Measurements from ENCODE around the gene ZCCHC2.

The ZCCHC2 gene

DNA sequence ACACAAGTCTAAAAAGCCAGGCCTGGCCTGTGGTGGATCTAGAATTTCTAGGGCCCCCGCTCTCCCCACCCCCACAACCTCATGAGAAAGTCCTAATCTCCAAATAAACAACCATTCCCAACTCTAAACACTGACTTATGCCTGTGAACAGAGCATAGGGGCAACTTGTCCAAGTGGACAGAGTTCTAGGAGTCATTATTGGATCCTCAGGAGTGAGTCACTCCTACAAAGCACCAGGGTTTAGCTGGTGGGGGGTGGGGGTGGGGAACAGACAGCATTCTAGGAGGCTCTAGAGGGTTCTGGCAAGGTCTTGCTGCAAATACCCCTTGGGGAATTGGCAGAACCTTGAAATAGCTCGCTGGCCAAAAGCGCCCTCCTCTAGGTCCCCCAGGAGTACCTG lies 83.3 kb downstream of the ZCCHC2 start:
- TF ChIP-seq CTCF (IDR thresholded peaks at IDR 0.05; ENCODE audit: low read depth, low read length, poor library complexity, severe bottlenecking) (no peak), EZH2phosphoT487 (IDR thresholded peaks at IDR 0.05; ENCODE audit: borderline replicate concordance, low read length) (no peak)
- Histone ChIP-seq H3K4me2 (ENCODE audit: low read length) (no peak overlapping the region), H3K27me3 (ENCODE audit: control insufficient read depth, low read length) (0 out of 2 replicates have a peak, but pooled peaks cover 3% of the 10 kb centered on the region), H3K9me3 (ENCODE audit: control insufficient read depth, insufficient read depth, low read length) (no peaks in the 10 kb centered on the region), H3K4me1 (ENCODE audit: control insufficient read depth, low read length) (no peaks in the 10 kb centered on the region), H4K20me1 (ENCODE audit: control insufficient read depth, insufficient read depth, low read depth, low read length) (no peaks in the 10 kb centered on the region), H3K27ac (ENCODE audit: low read depth, low read length) (no peak overlapping the region), H3K36me3 (ENCODE audit: control insufficient read depth, low read length) (no peaks in the 10 kb centered on the region), H3K9me2 (replicated peaks; ENCODE audit: control insufficient read depth, low read length) (no peaks in the 10 kb centered on the region), H3K79me2 (ENCODE audit: control insufficient read depth, low read length) (no peaks in the 10 kb centered on the region), H3F3A (ENCODE audit: control insufficient read depth, insufficient read depth) (no peaks in the 10 kb centered on the region), H3K4me3 (ENCODE audit: low read length) (no peak overlapping the region)

DNA sequence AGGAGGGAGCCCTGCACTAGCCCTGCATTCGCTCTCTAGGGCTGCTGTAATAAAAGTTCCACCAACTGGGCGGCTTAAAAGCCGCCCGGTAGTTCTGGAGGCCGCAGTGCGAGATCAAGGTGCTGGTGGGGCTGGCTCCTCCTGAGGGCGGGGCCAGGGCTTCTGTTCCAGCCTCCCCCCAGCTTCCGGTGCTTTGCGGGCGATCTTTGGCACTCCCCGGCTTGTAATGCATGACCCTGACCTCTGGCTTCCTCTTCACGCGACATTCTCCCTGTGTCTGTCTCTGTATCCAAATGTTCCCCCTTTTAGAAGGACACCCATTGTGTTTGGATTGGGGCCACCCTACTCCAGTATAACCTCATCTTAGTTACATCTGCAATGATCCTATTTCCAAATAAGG lies 84.5 kb downstream of the ZCCHC2 start:
- Histone ChIP-seq H3K4me1 (ENCODE audit: control insufficient read depth, low read length) (no peaks in the 10 kb centered on the region; the same call in 1 of the 2 replicates), H4K20me1 (ENCODE audit: control insufficient read depth, insufficient read depth, low read depth, low read length) (no peaks in the 10 kb centered on the region), H3K79me2 (ENCODE audit: control insufficient read depth, low read length) (no peaks in the 10 kb centered on the region), H3F3A (ENCODE audit: control insufficient read depth, insufficient read depth) (no peaks in the 10 kb centered on the region), H3K9me3 (ENCODE audit: control insufficient read depth, insufficient read depth, low read length) (no peaks in the 10 kb centered on the region), H3K4me3 (ENCODE audit: low read length) (no peak overlapping the region), H3K27ac (ENCODE audit: low read depth, low read length) (no peak overlapping the region), H3K9me2 (replicated peaks; ENCODE audit: control insufficient read depth, low read length) (no peaks in the 10 kb centered on the region), H3K36me3 (ENCODE audit: control insufficient read depth, low read length) (no peaks in the 10 kb centered on the region), H3K4me2 (ENCODE audit: low read length) (no peak overlapping the region), H3K27me3 (ENCODE audit: control insufficient read depth, low read length) (peaks cover 12% of the 10 kb centered on the region)
- TF ChIP-seq EZH2phosphoT487 (IDR thresholded peaks at IDR 0.05; ENCODE audit: borderline replicate concordance, low read length) (no peak), CTCF (IDR thresholded peaks at IDR 0.05; ENCODE audit: low read depth, low read length, poor library complexity, severe bottlenecking) (no peak)

GRCh38 chr18:62607708-62608428 lies 85.0 kb downstream of the ZCCHC2 start:
- Histone ChIP-seq H3F3A (ENCODE audit: control insufficient read depth, insufficient read depth) (no peaks in the 10 kb centered on the region), H4K20me1 (ENCODE audit: control insufficient read depth, insufficient read depth, low read depth, low read length) (no peaks in the 10 kb centered on the region), H3K9me2 (replicated peaks; ENCODE audit: control insufficient read depth, low read length) (no peaks in the 10 kb centered on the region), H3K9me3 (ENCODE audit: control insufficient read depth, insufficient read depth, low read length) (no peaks in the 10 kb centered on the region), H3K27ac (ENCODE audit: low read depth, low read length) (no peak overlapping the region), H3K4me1 (ENCODE audit: control insufficient read depth, low read length) (peaks cover 6% of the 10 kb centered on the region), H3K79me2 (ENCODE audit: control insufficient read depth, low read length) (no peaks in the 10 kb centered on the region), H3K27me3 (ENCODE audit: control insufficient read depth, low read length) (peaks cover 17% of the 10 kb centered on the region), H3K4me2 (ENCODE audit: low read length) (no peak overlapping the region), H3K36me3 (ENCODE audit: control insufficient read depth, low read length) (no peaks in the 10 kb centered on the region), H3K4me3 (ENCODE audit: low read length) (no peak overlapping the region)
- TF ChIP-seq EZH2phosphoT487 (IDR thresholded peaks at IDR 0.05; ENCODE audit: borderline replicate concordance, low read length) (no peak), CTCF (IDR thresholded peaks at IDR 0.05; ENCODE audit: low read depth, low read length, poor library complexity, severe bottlenecking) (no peak)
